ENCODE data around the gene PLAAT4. TPM values are rescaled to one million over a fixed set of nuclear protein-coding genes. Genes with fewer than 3 reads are reported as not detected.
A peak's percentile ranks its signal among the peaks of the same experiment; 100 is the strongest.
"Not testable (repeated sequence)": the region's sequence is repeated elsewhere in the genome, so short reads cannot be mapped to it uniquely, and the experiment has no call there.

PLAAT4 gene
- total RNA-seq, 1 donor: 52.0 TPM

GRCh38 chr11:63537293-63538101 is 889 bp downstream of the PLAAT4 start:
- DNase-seq (ENCODE audit: low read depth in 2 of 3, low spot score in 2 of 3): no peak

- not testable (repeated sequence) for DNase-seq (ENCODE audit: low read depth in 2 of 3, low spot score in 2 of 3)
These were observed 5.9 kb downstream of the PLAAT4 start for GRCh38 chr11:63542506-63542905.

GRCh38 chr11:63543711-63544110 is 7.1 kb downstream of the PLAAT4 start:
- DNase-seq (ENCODE audit: low read depth in 2 of 3, low spot score in 2 of 3): no peak

GRCh38 chr11:63547061-63547460 is 10.5 kb downstream of the PLAAT4 start:
- no peak for DNase-seq (ENCODE audit: low read depth in 2 of 3, low spot score in 2 of 3)

GRCh38 chr11:63548178-63548577 is 11.6 kb downstream of the PLAAT4 start:
- DNase-seq (ENCODE audit: low read depth in 2 of 3, low spot score in 2 of 3): no peak

- no peak for DNase-seq (ENCODE audit: low read depth in 2 of 3, low spot score in 2 of 3)
These were observed 12.8 kb downstream of the PLAAT4 start for GRCh38 chr11:63549411-63549810.

GRCh38 chr11:63550156-63550700 is 13.6 kb downstream of the PLAAT4 start:
- not testable (repeated sequence) for DNase-seq (ENCODE audit: low read depth in 2 of 3, low spot score in 2 of 3)

- DNase-seq (ENCODE audit: low read depth in 2 of 3, low spot score in 2 of 3): peak in 1 of 3 donors; percentile 52
These were observed 14.7 kb downstream of the PLAAT4 start for GRCh38 chr11:63551091-63551888.

- DNase-seq (ENCODE audit: low read depth in 2 of 3, low spot score in 2 of 3): no peak
These were observed 15.3 kb downstream of the PLAAT4 start for GRCh38 chr11:63551889-63552266.

GRCh38 chr11:63552921-63553320 is 16.3 kb downstream of the PLAAT4 start:
- DNase-seq (ENCODE audit: low read depth in 2 of 3, low spot score in 2 of 3): no peak

- DNase-seq (ENCODE audit: low read depth in 2 of 3, low spot score in 2 of 3): peak in 2 of 3 donors; percentile 62 to 74
These were observed 17.2 kb downstream of the PLAAT4 start for GRCh38 chr11:63553759-63554158.

GRCh38 chr11:63554877-63555223 is 18.2 kb downstream of the PLAAT4 start:
- no peak for DNase-seq (ENCODE audit: low read depth in 2 of 3, low spot score in 2 of 3)

- no peak for DNase-seq (ENCODE audit: low read depth in 2 of 3, low spot score in 2 of 3)
These were observed 19.9 kb downstream of the PLAAT4 start for GRCh38 chr11:63556404-63557013.

- DNase-seq (ENCODE audit: low read depth in 2 of 3, low spot score in 2 of 3): no peak
These were observed 21.0 kb downstream of the PLAAT4 start for GRCh38 chr11:63557570-63557969.

- no peak for DNase-seq (ENCODE audit: low read depth in 2 of 3, low spot score in 2 of 3)
These were observed 22.0 kb downstream of the PLAAT4 start for GRCh38 chr11:63558459-63559157.

- DNase-seq (ENCODE audit: low read depth in 2 of 3, low spot score in 2 of 3): peak in 1 of 3 donors; percentile 61
These were observed 24.0 kb downstream of the PLAAT4 start for GRCh38 chr11:63560506-63561180.

GRCh38 chr11:63563201-63564055 is 26.8 kb downstream of the PLAAT4 start, which contains the start of gene PLAAT2:
PLAAT2 (minus strand) TSS chr11:63563379; CDS start chr11:63563324, 55 bp downstream.
- no peak for DNase-seq (ENCODE audit: low read depth in 2 of 3, low spot score in 2 of 3)

GRCh38 chr11:63564056-63564774 is 27.6 kb downstream of the PLAAT4 start:
- no peak for DNase-seq (ENCODE audit: low read depth in 2 of 3, low spot score in 2 of 3)
